Stimulated activated CD4-positive, alpha-beta T cell treated with anti-CD3 and anti-CD28 coated beads, Interleukin-12 subunit alpha, Interleukin-12 subunit beta, amount 100 ng/mL, for 24 hours (primary cell): ENCODE measurements around the gene RGL2.
"Not testable (repeated sequence)": the region's sequence is repeated elsewhere in the genome, so short reads cannot be mapped to it uniquely, and the experiment has no call there.

Experiments
- DNase-seq, 2 experiments: peaks; one replicate each; pipeline ENCODE4 v3.0.0-alpha.2; 2020; ENCODE audit warnings: low read depth in 2 of 2

RGL2 gene

GRCh38 chr6:33294086-33294823, 4.5 kb downstream of the RGL2 start:
- no peak for DNase-seq

GRCh38 chr6:33292996-33293682, 5.6 kb downstream of the RGL2 start:
- no peak for DNase-seq

GRCh38 chr6:33290459-33290858, 8.3 kb downstream of the RGL2 start:
- DNase-seq, result no peak

- DNase-seq, result no peak
These were observed 8.9 kb downstream of the RGL2 start for GRCh38 chr6:33289784-33290315.

GRCh38 chr6:33288921-33289783, 9.6 kb downstream of the RGL2 start, which contains the start of the genes PFDN6 and WDR46:
TSS of gene PFDN6 (plus strand) at chr6:33289601. CDS start at chr6:33289857, 256 bp downstream.
TSS of gene WDR46 (minus strand) at chr6:33289239. CDS start at chr6:33289170, 69 bp downstream.
- peak; percentile 62 to 72 for DNase-seq

- DNase-seq, result no peak
These were observed 10.4 kb downstream of the RGL2 start for GRCh38 chr6:33288141-33288920.

- DNase-seq, result no peak
These were observed 11.5 kb downstream of the RGL2 start for GRCh38 chr6:33286946-33287914.

- DNase-seq, result not testable (repeated sequence)
These were observed 13.5 kb downstream of the RGL2 start for GRCh38 chr6:33285214-33285613.

GRCh38 chr6:33280539-33280938, 18.2 kb downstream of the RGL2 start:
- DNase-seq, result no peak

- no peak for DNase-seq
These were observed 18.7 kb downstream of the RGL2 start for GRCh38 chr6:33279971-33280511.

GRCh38 chr6:33279257-33279695, 19.5 kb downstream of the RGL2 start:
- DNase-seq, result no peak

- DNase-seq, result no peak
These were observed 19.9 kb downstream of the RGL2 start for GRCh38 chr6:33278810-33279209.

- no peak for DNase-seq
These were observed 20.4 kb downstream of the RGL2 start for GRCh38 chr6:33278392-33278741.

- DNase-seq, result no peak
These were observed 20.9 kb downstream of the RGL2 start for GRCh38 chr6:33277663-33278391.

GRCh38 chr6:33276864-33277662, 21.7 kb downstream of the RGL2 start, which contains the start of gene B3GALT4:
TSS of gene B3GALT4 (plus strand) at chr6:33277123. CDS start at chr6:33277420, 297 bp downstream.
- peak in 1 of 2 experiments; percentile 78 for DNase-seq

GRCh38 chr6:33276581-33276863, 22.2 kb downstream of the RGL2 start:
- no peak for DNase-seq

- not testable (repeated sequence) for DNase-seq
These were observed 22.8 kb downstream of the RGL2 start for GRCh38 chr6:33275795-33276580.
